GM11168 (cell line): Measurements from ENCODE around the gene GOT2.
"Not testable (repeated sequence)": the region's sequence is repeated elsewhere in the genome, so short reads cannot be mapped to it uniquely, and the experiment has no call there.

ENCODE experiments used
- in situ Hi-C: fragments of 300-500 bp; cut with MboI; formaldehyde crosslinking; loops from one replicate; pipeline ENCODE4 v1.12.0; 2022; ENCODE audit warnings: low sequenced_read_pairs; ENCODE audit not compliant: unreplicated experiment

The GOT2 gene

GRCh38 chr16:58727028-58727781 lies 6.9 kb downstream of the GOT2 start:
- in situ Hi-C loops: no loop called here

GRCh38 chr16:58723109-58723508 lies 11.0 kb downstream of the GOT2 start:
- in situ Hi-C loops: no loop called here

GRCh38 chr16:58717994-58718393 lies 16.1 kb downstream of the GOT2 start:
- in situ Hi-C loops: no loop called here

DNA sequence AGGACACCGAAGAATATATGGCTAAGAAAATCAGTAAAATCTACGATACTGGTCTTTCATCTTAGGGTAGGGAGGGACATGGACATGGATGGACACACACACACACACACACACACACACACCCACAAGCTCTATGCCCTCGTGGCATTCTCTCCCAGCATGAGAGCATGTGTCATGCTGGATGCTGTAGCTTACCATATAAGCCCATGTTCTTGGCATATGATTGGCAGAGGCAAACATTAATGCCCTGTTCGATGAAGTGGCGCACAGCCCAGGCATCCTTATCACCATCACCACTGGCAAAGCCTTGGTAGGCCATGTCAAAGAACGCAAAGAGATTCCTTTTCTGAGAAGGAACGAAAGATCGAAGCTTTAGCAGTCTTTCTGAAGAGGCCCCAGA lies 17.6 kb downstream of the GOT2 start:
- in situ Hi-C loops: no loop called here

- in situ Hi-C loops: no loop called here
These were observed 20.4 kb downstream of the GOT2 start for GRCh38 chr16:58713742-58714141.

- in situ Hi-C loops: no loop called here
These were observed 24.8 kb downstream of the GOT2 start for GRCh38 chr16:58709333-58709732.

- in situ Hi-C loops: no loop called here
These were observed 35.0 kb downstream of the GOT2 start for GRCh38 chr16:58699151-58699550.

- in situ Hi-C loops: no loop called here
These were observed 38.7 kb downstream of the GOT2 start for GRCh38 chr16:58695368-58695767.

DNA sequence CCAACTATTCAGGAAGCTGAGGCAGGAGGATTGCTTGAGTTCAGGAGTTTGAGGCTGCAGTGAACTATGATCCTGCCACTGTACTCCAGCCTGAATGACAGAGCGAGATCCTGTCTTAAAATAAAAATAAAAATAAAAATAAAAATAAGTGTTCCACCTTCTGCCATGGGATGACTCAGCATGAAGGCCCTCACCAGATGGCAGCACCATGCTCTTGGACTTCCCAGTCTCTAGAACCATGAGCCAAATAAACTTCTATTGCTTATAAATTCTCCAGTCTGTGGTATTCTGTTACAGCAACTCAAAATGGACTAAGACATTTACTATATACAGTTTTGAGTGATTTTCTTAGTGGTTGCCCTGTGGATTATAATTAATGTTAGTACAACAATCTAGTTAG lies 41.7 kb downstream of the GOT2 start:
- in situ Hi-C loops: no loop called here

DNA sequence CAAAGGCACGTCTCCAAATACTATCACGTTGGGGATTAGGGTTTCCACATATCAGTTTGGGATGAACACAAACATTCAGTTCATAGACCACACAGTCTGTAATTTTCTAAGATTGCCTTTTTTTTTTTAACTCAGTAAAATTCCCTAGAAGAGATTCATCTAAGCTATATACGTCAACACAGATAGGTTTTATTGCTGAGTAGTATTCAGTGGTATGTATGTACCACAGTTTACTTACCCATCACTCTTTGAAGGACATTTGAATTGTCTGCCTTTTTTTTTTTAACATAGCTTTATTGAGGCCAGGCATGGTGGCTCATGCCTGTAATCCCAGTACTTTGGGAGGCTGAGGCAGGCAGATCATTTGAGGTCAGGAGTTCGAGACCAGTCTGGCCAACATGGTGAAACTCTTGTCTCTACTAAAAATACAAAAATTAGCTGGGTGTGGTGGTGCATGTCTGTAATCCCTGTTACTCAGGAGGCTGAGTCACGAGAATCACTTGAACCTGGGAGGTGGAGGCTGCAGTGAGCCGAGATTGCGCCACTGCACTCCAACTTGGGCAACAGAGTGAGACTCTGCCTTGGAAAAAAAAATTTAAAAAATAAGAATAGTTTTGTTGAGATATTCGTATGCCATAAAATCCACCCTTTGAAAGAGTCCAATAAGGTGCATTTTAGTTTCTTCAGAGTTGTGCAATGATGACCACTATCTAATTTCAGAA lies 47.0 kb downstream of the GOT2 start:
- in situ Hi-C loops: not testable (repeated sequence)

GRCh38 chr16:58685084-58685449 lies 49.0 kb downstream of the GOT2 start:
- in situ Hi-C loops: no loop called here

- in situ Hi-C loops: no loop called here
These were observed 49.6 kb downstream of the GOT2 start, which contains the start of gene SLC38A7 for GRCh38 chr16:58684354-58685083. TSS of gene SLC38A7 (minus strand) at chr16:58684770. CDS start at chr16:58680126, 4,644 bp downstream.

- in situ Hi-C loops: no loop called here
These were observed 50.1 kb downstream of the GOT2 start for GRCh38 chr16:58684001-58684353.

- in situ Hi-C loops: no loop called here
These were observed 54.4 kb downstream of the GOT2 start for GRCh38 chr16:58679763-58680162.

GRCh38 chr16:58678716-58679115 lies 55.4 kb downstream of the GOT2 start:
- in situ Hi-C loops: no loop called here

DNA sequence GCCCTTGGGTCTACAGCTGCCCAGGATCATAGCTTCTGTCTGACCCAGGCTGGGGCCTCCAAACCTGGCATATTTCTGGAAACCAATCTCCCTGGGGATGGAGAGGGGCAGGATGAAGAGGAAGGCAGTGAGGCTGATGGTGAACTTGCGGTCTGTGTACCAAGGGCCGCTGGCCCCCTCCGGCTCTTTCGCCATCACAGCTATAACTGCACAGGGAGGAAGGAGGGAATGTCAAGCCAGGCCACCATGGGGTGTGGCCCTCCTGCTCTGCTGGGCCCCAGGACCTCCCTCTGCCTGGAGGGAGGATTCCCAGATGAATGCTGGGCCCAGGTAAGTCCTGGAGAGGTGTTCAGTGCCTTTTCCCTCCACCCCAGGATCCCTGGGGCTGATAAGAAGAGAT lies 55.8 kb downstream of the GOT2 start:
- in situ Hi-C loops: no loop called here

- in situ Hi-C loops: no loop called here
These were observed 63.1 kb downstream of the GOT2 start for GRCh38 chr16:58670946-58671583.

- in situ Hi-C loops: no loop called here
These were observed 63.9 kb downstream of the GOT2 start for GRCh38 chr16:58670177-58670576.

GRCh38 chr16:58665200-58665599 lies 68.9 kb downstream of the GOT2 start:
- in situ Hi-C loops: no loop called here

DNA sequence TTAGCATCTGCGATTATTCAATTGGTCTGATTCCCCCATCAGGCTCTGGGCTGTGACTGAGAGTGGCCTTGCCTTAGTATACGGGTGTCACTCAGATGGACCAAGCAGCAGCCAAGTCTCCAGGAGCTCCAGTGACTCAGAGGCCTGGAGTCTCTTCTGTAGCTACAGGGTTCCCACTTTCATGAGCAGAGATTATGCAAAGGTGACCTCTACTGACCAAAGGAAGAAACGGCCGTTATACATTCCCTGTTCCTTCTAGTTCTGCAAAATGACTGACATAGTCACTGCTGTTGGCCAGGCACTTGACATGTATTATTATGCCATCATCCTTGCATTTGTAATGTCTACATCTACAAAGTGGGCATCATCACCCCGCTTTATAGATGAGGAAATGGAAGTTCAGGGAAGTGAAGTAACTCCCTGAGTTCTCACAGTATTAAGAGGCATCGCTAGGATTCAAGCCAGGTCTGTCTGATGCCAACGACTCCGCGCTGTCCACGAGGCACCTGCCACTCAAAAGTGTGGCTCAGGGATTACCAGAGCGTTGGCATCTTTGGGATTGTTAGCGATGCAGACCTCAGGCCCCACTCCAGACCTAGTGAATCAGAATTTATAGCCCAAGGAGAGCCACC lies 72.8 kb downstream of the GOT2 start:
- in situ Hi-C loops: no loop called here
